A549 (cell line): Measurements from ENCODE around the gene DYRK3.

Experiments
- CBX2 ChIP-seq: fragments of 200-600 bp; sonication (generic); IDR thresholded peaks from 2 replicates; pipeline ENCODE4 v1.6.1; 2016; ENCODE audit warnings: low read depth, mild to moderate bottlenecking, borderline replicate concordance
- EHMT2 ChIP-seq: fragments of 200-600 bp; sonication (generic); IDR thresholded peaks from 2 replicates; pipeline ENCODE4 v1.6.1; 2016; ENCODE audit warnings: antibody characterized with exemption, low read depth, mild to moderate bottlenecking, moderate library complexity
- EP300 ChIP-seq, 2 experiments: fragments of >200 bp; sonication (Bioruptor Twin); formaldehyde crosslinking; IDR thresholded peaks; 2 replicates in 1 of 2; 3 replicates in 1 of 2; pipeline ENCODE4 v1.6.1; 2016 to 2017
- POLR2A ChIP-seq: IDR thresholded peaks from 2 replicates; pipeline ENCODE4 v1.6.1; 2012; ENCODE audit warnings: mild to moderate bottlenecking, low read length
- RARB ChIP-seq: fragments of 250-450 bp; sonication (Bioruptor Pico); IDR thresholded peaks from 2 replicates; pipeline ENCODE4 v1.8.0; 2021; ENCODE audit warnings: mild to moderate bottlenecking, moderate library complexity
- RFX5 ChIP-seq: fragments of 450-650 bp; IDR thresholded peaks from 2 replicates; pipeline ENCODE4 v1.7.1; 2014; ENCODE audit warnings: antibody characterized with exemption, mild to moderate bottlenecking, moderate library complexity
- TP53 ChIP-seq: fragments of 250-450 bp; sonication (Bioruptor Pico); IDR thresholded peaks from 2 replicates; pipeline ENCODE4 v1.5.0; 2021; ENCODE audit warnings: mild to moderate bottlenecking, moderate library complexity
- TF ChIP-seq, protein P1 (sequence below): fragments of >200 bp; sonication (Bioruptor Twin); formaldehyde crosslinking; IDR thresholded peaks from 3 replicates; pipeline ENCODE4 v1.5.1; 2016
- TF ChIP-seq, protein P2 (sequence below): fragments of 150-350 bp; IDR thresholded peaks from 2 replicates; pipeline ENCODE4 v1.6.1; 2014; ENCODE audit warnings: low read depth, mild to moderate bottlenecking, low read length
- TF ChIP-seq, protein P3 (sequence below): IDR thresholded peaks from 2 replicates; pipeline ENCODE4 v1.6.1; 2012
- TF ChIP-seq, protein P4 (sequence below): IDR thresholded peaks from 2 replicates; pipeline ENCODE4 v1.6.1; 2012; ENCODE audit warnings: low read depth, borderline replicate concordance

DNA sequence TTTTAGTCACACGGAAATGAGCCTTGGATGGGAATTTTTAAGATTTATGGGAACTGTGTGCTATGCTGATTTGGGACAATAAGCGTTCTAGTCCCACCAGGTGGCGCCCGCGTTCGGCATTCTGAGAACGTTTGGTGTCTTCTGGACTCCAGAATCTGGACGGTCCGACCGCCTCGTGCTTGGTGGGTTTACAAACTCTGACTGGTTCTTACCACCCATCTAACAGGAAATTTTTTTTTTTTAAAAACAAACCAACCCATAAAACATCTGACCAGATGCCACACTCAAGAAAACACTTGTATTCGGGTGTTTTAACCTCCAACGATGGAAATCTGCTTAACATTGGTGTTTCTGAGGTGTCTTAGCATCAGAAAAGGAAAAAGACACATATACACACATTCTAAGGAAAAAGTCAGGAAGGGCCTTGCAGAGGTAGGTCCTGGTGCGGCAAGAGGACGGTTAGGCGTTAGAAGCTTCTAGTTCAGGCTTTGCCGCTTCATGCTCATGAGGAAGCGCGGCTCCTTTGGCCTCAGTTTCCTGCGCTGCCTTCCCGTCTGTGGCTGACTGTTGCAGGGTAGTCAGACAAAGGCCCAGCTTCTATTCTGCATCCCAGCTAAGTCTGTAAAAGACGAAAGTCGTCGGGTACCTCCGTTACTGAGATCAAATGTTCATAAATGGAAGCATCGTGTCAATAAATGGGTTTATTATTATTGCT is 814 bp upstream of the DYRK3 start:
- TF ChIP-seq POLR2A (no peak), RARB (CRISPR knock-in tag) (no peak), EHMT2 (no peak), TP53 (CRISPR knock-in tag) (no peak), RFX5 (no peak), CBX2 (no peak), EP300 (IDR thresholded peaks at IDR 0.05) (no peak)
- TF ChIP-seq, protein P1, sequence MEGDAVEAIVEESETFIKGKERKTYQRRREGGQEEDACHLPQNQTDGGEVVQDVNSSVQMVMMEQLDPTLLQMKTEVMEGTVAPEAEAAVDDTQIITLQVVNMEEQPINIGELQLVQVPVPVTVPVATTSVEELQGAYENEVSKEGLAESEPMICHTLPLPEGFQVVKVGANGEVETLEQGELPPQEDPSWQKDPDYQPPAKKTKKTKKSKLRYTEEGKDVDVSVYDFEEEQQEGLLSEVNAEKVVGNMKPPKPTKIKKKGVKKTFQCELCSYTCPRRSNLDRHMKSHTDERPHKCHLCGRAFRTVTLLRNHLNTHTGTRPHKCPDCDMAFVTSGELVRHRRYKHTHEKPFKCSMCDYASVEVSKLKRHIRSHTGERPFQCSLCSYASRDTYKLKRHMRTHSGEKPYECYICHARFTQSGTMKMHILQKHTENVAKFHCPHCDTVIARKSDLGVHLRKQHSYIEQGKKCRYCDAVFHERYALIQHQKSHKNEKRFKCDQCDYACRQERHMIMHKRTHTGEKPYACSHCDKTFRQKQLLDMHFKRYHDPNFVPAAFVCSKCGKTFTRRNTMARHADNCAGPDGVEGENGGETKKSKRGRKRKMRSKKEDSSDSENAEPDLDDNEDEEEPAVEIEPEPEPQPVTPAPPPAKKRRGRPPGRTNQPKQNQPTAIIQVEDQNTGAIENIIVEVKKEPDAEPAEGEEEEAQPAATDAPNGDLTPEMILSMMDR, result peak; percentile 93
- TF ChIP-seq, protein P2, sequence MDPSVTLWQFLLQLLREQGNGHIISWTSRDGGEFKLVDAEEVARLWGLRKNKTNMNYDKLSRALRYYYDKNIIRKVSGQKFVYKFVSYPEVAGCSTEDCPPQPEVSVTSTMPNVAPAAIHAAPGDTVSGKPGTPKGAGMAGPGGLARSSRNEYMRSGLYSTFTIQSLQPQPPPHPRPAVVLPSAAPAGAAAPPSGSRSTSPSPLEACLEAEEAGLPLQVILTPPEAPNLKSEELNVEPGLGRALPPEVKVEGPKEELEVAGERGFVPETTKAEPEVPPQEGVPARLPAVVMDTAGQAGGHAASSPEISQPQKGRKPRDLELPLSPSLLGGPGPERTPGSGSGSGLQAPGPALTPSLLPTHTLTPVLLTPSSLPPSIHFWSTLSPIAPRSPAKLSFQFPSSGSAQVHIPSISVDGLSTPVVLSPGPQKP, result no peak
- TF ChIP-seq, protein P3, sequence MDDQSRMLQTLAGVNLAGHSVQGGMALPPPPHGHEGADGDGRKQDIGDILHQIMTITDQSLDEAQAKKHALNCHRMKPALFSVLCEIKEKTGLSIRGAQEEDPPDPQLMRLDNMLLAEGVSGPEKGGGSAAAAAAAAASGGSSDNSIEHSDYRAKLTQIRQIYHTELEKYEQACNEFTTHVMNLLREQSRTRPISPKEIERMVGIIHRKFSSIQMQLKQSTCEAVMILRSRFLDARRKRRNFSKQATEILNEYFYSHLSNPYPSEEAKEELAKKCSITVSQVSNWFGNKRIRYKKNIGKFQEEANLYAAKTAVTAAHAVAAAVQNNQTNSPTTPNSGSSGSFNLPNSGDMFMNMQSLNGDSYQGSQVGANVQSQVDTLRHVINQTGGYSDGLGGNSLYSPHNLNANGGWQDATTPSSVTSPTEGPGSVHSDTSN, result no peak
- TF ChIP-seq, protein P4, sequence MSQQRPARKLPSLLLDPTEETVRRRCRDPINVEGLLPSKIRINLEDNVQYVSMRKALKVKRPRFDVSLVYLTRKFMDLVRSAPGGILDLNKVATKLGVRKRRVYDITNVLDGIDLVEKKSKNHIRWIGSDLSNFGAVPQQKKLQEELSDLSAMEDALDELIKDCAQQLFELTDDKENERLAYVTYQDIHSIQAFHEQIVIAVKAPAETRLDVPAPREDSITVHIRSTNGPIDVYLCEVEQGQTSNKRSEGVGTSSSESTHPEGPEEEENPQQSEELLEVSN, result no peak
